ENCODE measurements around the gene ST7L.

Gene ST7L

DNA sequence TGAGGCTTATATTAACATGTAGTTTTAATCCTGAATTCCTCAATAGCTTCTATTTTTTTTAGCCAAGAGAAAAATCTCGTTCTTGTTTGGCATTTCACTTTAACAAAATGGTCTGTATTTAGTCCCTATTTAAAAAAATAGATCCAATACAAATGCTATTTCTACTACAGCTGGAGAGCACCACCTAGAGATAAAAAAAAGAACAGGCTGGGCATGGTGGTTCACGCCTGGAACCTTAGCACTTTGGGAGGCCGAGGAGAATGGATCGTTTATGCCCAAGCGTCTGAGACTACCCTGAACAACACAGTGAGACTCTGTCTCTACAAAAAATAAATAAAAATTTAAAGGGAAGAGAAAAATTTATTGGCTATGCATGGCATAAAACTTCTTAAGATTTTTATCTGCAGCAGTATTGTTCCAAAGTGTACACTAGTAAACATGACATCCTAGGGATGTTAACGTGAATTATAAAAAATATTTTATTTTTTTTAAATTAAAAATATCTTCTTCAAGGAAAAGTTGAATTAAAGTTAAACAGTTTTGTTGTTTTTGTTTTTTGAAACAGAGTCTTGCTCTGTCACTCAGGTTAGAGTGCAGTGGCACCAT lies 4.4 kb downstream of the ST7L start:
- DNase-seq = peak; percentile 58

GRCh38 chr1:112605633-112606327 lies 13.2 kb downstream of the ST7L start:
- no peak for DNase-seq

DNA sequence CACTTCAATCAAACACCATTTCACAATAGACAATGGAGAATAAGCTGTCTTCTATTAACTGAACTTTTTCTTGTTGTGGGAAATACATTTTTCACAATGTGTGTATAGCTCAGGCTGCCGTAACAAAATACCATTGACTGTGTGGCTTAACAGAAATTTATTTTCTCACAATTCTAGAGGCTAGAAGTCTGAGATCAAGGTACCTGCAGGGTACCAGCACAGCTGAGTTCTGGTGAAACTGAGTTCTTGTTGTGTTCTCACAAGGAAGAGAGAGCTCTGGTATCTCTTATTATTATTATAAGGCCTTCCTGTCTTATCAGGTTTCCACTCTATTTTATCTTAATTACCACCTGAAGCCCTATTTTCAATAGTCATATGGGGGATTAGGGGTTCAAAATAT lies 15.4 kb downstream of the ST7L start:
- DNase-seq = no peak

DNA sequence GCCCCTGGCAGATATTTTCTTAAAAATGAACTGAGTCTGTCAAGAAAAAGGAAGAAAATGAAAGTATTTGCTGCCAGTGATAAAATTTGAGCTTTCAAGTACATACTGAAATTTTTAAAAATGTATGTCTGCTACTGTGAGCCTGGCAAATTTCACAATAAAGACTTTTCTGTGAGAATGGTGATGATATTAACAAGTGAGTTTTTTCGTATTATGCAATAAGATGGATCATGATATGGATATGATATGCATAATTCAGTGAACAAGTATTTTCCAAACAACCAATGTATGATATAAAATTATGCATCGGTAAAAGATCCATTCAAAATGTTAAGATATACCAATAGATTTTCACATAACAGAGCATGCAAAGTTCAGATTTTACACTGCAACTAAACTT lies 15.9 kb downstream of the ST7L start:
- no peak for DNase-seq

- no peak for DNase-seq
Observed at GRCh38 chr1:112599477-112599876, 19.5 kb downstream of the ST7L start.

GRCh38 chr1:112594208-112594876 lies 24.6 kb downstream of the ST7L start:
- DNase-seq = no peak

DNA sequence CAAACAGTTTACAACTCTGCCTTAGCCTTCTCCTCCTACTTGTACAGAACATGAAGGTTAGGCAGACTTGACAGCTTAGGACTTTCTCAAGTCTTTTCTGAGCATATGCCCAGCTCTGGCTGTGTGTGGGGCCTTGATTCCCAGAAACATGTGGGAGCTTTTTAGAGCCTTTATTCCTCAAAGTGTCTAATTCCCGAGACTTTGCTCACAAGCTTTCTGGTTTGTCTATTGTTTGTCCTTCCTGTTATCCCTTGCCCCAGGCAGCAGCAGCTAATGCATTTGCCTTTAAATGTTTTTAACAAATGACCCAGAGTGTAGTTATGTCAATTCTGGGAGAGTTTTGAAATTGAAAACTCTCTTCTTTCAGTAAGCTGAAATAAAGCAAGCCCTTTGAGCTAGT lies 29.2 kb downstream of the ST7L start:
- no peak for DNase-seq

- no peak for DNase-seq
Observed at GRCh38 chr1:112583366-112583765, 35.6 kb downstream of the ST7L start.

DNA sequence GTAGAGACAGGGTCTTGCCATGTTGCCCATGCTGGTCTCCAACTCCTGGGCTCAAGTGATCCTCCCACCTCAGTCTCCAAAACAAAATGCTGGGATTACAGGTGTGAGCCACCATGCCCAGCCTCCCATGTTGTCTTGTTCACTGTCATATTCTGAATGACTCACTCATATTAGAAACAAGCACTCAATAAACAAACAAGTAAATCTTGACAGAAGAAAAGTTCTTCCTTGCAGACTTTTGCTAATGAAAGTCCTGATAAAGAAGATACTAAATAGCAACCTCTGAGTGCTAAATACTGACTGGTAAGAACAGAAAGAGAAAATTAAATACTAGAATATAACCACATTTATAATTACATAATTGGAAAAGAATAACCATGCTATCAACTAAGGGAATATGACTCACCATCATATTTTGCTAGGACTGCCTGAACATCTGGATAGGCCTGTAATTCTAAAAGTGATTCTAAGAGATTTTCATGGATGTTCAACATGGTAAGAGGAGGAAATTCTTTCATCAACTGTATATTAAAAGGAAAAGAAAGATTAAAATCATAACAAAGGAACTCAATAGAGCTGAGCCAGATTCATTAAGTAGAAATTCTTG lies 37.3 kb downstream of the ST7L start:
- DNase-seq = no peak

DNA sequence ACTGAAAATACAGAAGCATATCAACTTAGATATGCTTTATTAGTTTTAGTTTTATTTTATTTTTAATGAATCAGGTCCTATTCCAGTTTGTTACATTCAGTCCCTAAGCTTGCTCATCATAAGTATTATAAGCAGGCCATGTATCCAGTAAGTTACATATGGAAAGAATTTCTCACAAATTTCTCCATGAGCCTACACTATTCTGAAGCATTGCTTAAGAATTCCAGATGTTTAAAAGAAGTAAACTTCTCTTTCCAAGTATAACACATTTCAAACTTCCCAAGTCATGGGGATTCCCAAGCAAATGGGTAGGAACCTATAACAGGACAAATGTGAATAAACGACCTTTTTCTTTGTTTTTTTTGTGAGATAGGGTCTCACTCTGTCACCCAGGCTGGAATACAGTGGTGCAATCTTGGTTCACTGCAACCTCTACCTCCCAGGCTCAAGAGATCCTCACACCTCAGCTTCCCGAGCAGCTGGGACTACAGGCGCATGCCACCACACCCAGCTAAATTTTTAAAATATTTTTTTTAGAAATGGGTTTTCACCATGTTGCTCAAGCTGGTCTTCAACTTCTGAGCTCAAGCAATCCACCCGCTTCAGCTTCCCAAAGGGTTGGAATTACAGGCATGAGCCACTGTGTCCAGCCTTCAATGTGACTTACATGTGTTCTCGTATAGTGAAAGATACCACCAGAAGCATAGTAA lies 39.0 kb downstream of the ST7L start:
- DNase-seq = no peak

DNA sequence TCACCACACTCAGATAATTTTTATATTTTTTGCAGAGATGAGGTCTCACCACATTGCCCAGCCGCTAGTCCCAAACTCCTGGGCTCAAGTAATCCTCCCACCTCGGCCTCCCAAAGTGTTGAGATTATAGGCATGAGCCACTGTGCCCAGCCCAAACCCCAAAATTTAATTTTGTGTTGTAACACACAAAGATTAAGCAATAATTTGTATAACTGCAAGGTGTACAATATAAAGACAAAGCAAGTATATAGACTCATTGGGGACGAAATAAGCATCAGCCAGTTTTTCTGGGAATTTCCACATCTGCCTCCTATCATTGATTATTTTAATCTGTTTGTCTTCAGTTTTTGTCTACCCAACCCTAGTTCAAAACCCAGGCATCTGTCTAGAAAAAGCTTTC lies 42.7 kb downstream of the ST7L start:
- no peak for DNase-seq

GRCh38 chr1:112575154-112575804 lies 43.7 kb downstream of the ST7L start:
- no peak for DNase-seq

DNA sequence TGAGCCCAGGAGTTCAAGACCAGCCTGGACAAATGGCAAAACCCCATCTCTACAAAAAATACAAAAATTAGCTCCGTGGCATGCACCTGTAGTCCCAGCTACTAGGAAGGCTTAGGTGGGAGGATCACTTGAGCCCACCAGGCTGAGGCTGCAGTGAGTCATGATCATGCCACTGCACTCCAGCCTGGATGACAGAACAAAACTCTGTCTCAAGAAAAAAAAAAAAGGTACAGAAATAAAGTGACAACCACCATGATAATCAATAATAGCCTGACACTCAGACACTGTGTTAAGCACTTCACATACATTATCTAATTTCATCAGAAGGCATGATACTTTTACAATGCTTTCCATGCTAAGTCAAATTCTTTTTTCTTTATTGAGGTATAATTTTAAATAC lies 53.1 kb downstream of the ST7L start:
- no peak for DNase-seq

- no peak for DNase-seq
Observed at GRCh38 chr1:112564081-112564480, 54.9 kb downstream of the ST7L start.

DNA sequence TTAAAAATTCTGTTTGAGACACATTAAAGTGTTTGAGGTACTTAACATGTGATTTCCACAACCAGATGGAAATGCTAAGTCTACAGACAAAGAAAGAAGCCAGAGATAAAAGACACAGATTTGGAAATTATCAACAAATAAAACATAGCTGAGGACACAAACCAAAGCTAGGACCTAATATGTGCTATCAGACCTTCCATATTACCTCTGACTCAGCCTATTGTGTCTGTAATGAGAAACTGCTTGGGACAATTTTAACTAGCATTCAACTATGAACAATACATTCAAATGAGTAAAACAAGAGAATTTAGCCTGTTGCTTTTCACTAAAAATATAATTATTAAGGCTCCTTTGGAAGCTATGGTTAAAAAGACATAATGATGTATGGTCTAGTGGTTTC lies 55.6 kb downstream of the ST7L start:
- DNase-seq = no peak

DNA sequence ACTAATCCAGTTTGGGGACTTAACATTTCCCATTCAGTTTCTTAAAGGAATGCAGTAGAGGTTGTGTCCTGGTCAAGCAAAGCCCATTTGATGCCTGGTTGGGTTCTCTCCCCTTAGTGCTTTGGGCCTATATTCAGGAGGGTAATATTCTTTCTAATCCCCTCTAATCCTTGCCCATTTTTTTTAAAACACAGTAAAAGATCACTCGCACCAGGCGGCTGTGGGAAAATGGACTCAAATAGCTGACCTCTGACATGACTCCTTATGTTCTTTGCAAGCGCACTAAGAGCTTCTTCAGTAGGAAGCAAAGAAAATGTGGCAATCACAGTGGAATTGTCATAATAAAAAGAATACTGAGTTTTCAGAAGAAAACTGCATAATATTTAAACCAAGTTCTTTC lies 60.3 kb downstream of the ST7L start:
- no peak for DNase-seq

- DNase-seq = no peak
Observed at GRCh38 chr1:112557385-112557784, 61.6 kb downstream of the ST7L start.

DNA sequence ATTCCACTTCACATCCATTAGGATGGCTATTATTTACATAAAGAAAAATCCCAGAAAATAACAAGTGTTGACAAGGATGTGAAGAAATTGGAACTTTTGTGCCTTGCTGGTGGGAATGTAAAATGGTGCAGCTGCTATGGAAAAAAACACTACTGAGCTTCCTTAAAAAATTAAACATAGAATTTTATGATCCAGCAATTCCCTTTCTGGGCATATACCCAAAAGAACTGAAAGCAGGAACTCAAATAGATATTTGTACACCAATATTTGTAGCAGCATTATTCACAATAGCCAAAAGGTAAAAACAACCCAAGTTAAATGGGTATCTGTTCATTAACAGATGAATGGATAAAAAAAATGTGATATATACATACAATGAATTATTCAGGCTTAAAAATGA lies 64.5 kb downstream of the ST7L start:
- DNase-seq = no peak

GRCh38 chr1:112549590-112549989 lies 69.4 kb downstream of the ST7L start:
- DNase-seq = no peak

DNA sequence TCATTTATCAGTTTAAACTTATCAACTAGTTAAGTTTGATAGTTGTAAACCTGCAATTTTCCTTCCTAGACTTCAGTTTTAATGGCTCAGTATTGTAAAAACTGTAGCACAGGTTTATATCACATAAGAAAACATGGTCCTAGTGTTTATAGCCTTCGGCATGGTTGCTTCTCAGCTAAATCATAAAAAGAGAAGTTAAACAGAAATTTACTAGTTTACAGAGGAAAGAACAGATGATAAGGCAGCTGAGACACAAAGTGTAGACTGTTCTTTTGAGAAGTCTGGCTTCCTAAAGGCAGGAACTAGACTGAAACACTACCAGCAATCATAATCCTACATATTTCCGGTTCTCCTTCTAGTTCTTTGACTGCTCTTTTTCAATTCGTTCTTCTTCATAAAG lies 70.4 kb downstream of the ST7L start:
- no peak for DNase-seq

DNA sequence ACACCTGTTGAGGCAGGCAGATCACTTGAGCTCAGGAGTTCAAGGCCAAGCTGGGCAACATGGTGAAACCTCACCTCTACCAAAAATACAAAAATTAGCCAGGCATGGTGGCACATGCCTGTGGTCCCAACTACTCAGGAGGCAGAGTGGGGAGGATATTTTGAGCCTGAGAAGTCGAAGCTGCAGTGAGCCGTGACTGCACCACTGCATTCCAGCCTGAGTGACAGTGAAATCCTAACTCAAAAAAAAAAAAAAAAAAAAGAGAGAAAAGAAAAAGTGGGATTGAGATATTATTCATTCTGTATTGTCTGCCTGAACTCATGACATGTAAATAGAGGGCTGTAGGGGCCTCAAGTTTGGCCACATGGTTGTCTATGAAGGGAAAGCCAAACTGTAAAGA lies 72.9 kb downstream of the ST7L start:
- peak; percentile 59 for DNase-seq

- DNase-seq = peak; percentile 64
Observed at GRCh38 chr1:112544751-112545150, 74.2 kb downstream of the ST7L start.
